ENCODE data around the gene PLLP.

Gene PLLP

DNA sequence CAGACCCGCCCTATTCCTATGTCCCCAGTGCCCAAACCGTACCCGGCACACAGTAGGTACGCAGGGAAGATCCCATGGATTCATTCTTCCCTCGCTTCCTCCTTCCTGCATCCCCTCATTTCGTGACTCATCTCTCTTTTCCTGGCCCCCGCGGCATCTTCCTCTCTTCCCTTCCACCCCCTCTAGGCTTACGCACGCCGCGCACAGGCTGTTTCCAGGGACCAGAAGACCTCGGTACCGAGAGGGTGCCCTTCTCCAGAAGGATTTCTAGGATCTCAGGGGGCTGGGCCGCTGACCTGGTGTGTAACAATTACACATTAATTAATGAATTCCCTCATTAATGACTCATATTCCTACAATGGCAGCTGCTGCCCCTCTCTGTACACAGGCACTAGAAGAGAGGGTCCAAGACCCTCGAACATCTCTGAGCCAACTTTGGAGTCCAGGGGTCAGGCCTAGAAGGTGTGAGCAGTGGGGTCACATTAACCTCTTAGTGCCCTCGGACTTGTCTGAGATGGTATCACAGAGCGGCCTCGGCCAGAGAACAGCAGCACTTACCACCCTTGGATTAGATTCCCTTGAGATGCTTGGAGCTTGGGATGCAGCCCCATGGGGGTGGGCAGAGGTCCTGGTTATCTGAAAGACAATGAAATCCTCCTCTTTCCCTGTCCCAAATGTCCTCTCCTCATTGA lies 16.8 kb upstream of the PLLP start:
- DNase-seq (ENCODE audit: insufficient read length, low spot score) (no peak), FAIRE-seq (no peak)
- TF ChIP-seq, protein P1, sequence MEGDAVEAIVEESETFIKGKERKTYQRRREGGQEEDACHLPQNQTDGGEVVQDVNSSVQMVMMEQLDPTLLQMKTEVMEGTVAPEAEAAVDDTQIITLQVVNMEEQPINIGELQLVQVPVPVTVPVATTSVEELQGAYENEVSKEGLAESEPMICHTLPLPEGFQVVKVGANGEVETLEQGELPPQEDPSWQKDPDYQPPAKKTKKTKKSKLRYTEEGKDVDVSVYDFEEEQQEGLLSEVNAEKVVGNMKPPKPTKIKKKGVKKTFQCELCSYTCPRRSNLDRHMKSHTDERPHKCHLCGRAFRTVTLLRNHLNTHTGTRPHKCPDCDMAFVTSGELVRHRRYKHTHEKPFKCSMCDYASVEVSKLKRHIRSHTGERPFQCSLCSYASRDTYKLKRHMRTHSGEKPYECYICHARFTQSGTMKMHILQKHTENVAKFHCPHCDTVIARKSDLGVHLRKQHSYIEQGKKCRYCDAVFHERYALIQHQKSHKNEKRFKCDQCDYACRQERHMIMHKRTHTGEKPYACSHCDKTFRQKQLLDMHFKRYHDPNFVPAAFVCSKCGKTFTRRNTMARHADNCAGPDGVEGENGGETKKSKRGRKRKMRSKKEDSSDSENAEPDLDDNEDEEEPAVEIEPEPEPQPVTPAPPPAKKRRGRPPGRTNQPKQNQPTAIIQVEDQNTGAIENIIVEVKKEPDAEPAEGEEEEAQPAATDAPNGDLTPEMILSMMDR (IDR thresholded peaks at IDR 0.05; ENCODE audit: insufficient read depth, missing control alignments) = no peak

DNA sequence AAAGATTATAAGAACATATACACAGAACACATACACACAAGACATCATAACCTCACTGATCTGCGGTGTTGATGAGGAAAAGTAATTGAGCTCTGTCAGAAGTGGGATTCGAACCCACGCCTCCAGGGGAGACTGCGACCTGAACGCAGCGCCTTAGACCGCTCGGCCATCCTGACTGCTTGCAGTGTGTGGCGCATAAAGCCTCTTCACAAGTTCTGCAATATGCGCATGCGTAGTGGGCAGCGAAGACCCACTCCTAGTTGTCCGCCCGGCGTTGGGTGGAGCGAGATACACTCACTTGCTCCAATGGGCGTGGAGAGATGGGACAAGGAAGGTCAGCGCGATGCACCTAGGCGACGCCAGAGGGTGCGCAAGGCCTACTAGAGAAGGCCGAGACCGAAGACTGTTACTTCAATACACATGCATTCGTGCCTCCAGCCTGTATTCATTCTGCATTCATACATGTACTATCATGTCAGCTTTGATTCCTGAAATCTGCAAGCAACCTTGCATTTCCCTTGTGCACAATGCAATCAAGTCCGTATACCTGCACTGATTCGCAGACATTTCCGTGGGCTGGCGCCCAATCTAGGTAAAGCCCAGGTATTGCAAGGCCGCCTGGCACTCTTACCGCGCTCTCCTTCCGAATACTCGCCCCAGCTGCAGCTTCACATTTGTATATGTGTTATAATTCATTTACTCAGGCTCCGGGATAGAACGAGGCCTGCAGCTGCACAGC lies 16.1 kb upstream of the PLLP start:
- TF ChIP-seq, protein P1 (IDR thresholded peaks at IDR 0.05; ENCODE audit: insufficient read depth, missing control alignments) = peak; percentile 99
- DNase-seq (ENCODE audit: insufficient read length, low spot score) (peak; percentile 38), FAIRE-seq (no peak)

DNA sequence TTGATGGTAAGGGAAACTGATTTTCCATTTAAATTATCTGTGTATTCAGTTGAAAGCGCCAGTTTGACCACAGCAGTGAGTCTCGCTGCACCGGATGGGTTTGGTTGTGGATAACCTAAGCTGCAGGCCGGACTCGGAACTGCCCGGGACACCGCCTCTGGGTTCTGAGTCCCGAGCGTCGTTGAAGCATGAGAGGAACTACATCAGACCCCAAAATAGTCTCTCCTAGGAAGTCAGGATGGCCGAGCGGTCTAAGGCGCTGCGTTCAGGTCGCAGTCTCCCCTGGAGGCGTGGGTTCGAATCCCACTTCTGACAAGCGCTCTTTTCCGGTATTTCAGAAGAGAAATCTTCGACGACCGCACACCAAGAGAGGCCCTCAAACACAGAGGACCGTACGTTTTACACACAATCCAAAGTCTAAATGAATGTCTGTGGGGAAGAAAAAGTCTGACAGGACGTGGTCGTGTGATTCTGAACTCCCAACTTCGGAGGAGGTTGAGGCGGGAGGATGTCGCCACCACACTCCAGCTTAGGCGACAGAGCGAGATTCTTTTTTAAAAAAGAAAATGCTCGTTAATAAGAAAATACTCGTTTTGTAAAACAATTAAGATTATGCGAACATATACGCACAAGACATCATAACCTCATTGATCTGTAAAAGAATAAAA lies 15.4 kb upstream of the PLLP start:
- DNase-seq (ENCODE audit: insufficient read length, low spot score) (no peak), FAIRE-seq (no peak)
- TF ChIP-seq, protein P1 (IDR thresholded peaks at IDR 0.05; ENCODE audit: insufficient read depth, missing control alignments) = no peak

DNA sequence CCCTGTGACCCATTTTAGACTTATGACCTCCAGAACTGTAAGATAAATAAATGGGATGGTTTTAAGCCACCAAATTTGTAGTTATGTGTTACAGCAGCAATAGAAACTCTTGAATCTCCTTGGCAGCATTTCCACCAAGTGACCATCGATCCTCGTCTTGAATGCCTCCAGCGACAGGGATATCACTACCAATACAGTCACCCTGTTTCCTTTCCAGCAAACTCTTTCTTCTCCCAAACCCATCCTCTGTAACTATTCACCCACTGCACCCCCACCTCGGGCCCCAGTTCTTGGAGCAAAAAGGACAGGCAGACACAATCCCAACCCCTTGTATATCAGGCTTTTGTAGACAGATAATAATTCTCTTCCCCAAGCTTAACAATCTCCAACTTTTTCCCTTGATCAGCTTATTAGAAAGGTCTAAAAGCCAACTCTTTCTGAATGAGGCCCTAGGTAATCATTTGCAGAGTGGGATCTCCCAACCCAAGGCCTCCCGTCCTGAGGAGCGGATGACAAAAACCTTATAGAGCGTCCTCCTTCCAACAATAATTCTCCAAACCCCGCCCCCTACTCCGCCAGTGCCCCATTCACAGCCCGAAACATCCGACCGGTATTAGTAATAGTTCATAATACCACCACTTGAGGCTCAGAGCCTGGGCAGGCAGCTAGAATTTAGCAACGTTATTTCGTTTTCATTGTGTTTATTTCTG lies 14.7 kb upstream of the PLLP start:
- FAIRE-seq (no peak), DNase-seq (ENCODE audit: insufficient read length, low spot score) (no peak)
- TF ChIP-seq, protein P1 (IDR thresholded peaks at IDR 0.05; ENCODE audit: insufficient read depth, missing control alignments) = no peak

DNA sequence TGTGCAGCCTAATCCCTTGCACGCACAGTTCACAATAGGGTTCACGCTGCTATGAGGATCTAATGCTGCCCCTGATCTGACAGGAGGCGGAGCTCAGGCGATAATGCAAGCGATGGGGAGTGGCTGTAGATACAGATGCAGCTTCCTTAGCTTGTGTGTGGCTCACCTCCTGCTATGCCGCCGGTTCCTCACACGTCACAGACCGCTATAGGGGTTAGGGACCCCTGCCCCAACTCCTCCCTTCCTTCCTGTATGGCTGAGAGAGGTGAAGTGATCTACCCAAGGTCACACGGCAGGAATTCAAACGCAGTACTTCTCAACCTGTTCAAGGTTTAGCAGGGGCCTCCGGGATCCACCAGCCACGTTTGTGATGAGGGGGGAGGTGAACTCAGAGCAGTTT lies 13.4 kb upstream of the PLLP start:
- FAIRE-seq (no peak), DNase-seq (ENCODE audit: insufficient read length, low spot score) (no peak)
- TF ChIP-seq, protein P1 (IDR thresholded peaks at IDR 0.05; ENCODE audit: insufficient read depth, missing control alignments) = no peak

DNA sequence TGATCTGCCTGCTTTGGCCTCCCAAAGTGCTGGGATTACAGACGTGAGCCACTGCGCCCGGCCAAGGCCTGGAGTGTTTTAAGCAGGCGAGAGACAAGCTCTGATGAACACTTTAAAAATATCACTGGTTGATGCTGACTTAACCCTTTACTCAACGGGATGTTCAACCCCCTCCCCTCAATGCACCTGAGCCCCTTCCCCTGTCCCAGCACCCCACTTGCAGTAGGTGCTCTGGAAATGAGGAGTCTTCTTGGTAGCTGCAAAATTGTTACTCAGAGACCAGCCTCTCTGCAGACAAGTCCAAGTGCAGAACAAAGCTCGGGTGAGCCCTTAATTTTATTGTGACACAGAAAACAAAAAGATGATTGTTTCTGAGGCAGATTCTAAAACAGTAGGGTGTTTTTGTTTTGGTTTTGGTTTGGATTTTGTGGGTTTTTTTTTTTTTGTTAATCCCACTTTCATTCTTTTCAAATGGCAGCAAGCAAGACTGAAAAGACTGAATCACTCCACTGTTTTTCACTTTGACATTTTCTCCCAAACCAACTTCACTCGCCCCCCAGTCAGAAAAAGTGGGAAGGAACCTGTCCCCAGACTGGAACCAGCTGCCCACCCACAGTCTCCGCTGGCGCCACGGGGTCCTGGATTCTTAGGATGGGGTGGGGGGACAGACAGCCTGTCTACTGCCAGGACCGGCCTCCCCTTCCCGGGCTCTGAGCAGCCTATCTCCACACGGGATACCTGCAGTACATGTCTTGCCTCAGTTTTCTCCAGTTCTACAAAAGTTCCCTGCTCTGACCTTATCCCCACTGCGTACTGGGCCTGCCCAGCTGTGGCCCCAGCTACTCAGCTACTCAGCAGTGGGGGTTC lies 5.2 kb upstream of the PLLP start:
- DNase-seq (ENCODE audit: insufficient read length, low spot score) (no peak), FAIRE-seq (no peak)
- TF ChIP-seq, protein P1 (IDR thresholded peaks at IDR 0.05; ENCODE audit: insufficient read depth, missing control alignments) = no peak
